SK-N-SH (cell line): ENCODE measurements around the gene FBXO36. TPM values are rescaled to one million over a fixed set of nuclear protein-coding genes. Genes with fewer than 3 reads are reported as not detected.

ENCODE experiments used
- CTCF ChIA-PET: fragments of 300-600, 350-600 bp; formaldehyde crosslinking; extraction: SDS; loops from one replicate; lab custom pipeline; 2021; lab: Yijun Ruan, JAX
- POLR2A ChIA-PET: fragments of 350-600 bp; sonication (Branson Sonifier 250); formaldehyde crosslinking; extraction: SDS; loops from one replicate; lab custom pipeline; 2020; ENCODE audit warnings: antibody characterized with exemption, inconsistent platforms; lab: Yijun Ruan, JAX
- DNase-seq: peaks from one replicate; pipeline ENCODE4 v3.0.0; 2012
- H2AFZ ChIP-seq: fragments of 200-600 bp; sonication (generic); 2 replicates; pipeline ENCODE4 v1.8.1; 2016; ENCODE audit warnings: antibody characterized with exemption, mild to moderate bottlenecking, low read depth
- H3F3A ChIP-seq: fragments of 200-600 bp; sonication (generic); replicated peaks from 2 replicates; pipeline ENCODE3; 2016; ENCODE audit warnings: antibody characterized with exemption, mild to moderate bottlenecking; ENCODE audit not compliant: insufficient read depth
- H3K27ac ChIP-seq, 2 experiments: fragments of 200-500 bp in 1 of 2; fragments of 200-600 bp in 1 of 2; sonication (Bioruptor generic) in 1 of 2; sonication (generic), shearing (Covaris generic) in 1 of 2; 2 replicates each; pipeline versions ENCODE4 v1.5.1 to v1.6.1; 2014 to 2016; ENCODE audit warnings: low read depth in 2 of 2, inconsistent platforms in 1 of 2, low read length in 1 of 2, mild to moderate bottlenecking in 1 of 2, mixed read lengths in 1 of 2
- H3K27me3 ChIP-seq: fragments of 200-600 bp; sonication (generic), shearing (Covaris generic); 2 replicates; pipeline ENCODE4 v1.6.1; 2016; ENCODE audit warnings: mixed run types; ENCODE audit not compliant: insufficient read depth
- H3K36me3 ChIP-seq, 2 experiments: fragments of 200-500 bp in 1 of 2; fragments of 200-600 bp in 1 of 2; sonication (Bioruptor generic) in 1 of 2; sonication (generic) in 1 of 2; replicated peaks in 1 of 2; 2 replicates each; pipeline versions ENCODE3 to v1.5.1; 2014 to 2016; ENCODE audit warnings: low read length in 1 of 2, mild to moderate bottlenecking in 1 of 2; ENCODE audit not compliant: insufficient read depth in 2 of 2, control insufficient read depth in 1 of 2
- H3K4me1 ChIP-seq, 2 experiments: fragments of 200-500 bp in 1 of 2; fragments of 200-600 bp in 1 of 2; sonication (Bioruptor generic) in 1 of 2; sonication (generic), shearing (Covaris generic) in 1 of 2; 2 replicates each; pipeline versions ENCODE4 v1.5.1 to v1.6.1; 2014 to 2016; ENCODE audit warnings: low read depth in 1 of 2, low read length in 1 of 2, mixed run types in 1 of 2; ENCODE audit not compliant: insufficient read depth in 2 of 2, control insufficient read depth in 1 of 2
- H3K4me2 ChIP-seq: fragments of 200-600 bp; sonication (generic), shearing (Covaris generic); 2 replicates; pipeline ENCODE4 v1.6.1; 2017; ENCODE audit warnings: mixed run types
- H3K4me3 ChIP-seq, 2 experiments: fragments of 200-500 bp in 1 of 2; fragments of 200-600 bp in 1 of 2; sonication (Bioruptor generic) in 1 of 2; sonication (generic), shearing (Covaris generic) in 1 of 2; 2 replicates each; pipeline versions ENCODE4 v1.5.1 to v1.8.1; 2014 to 2016; ENCODE audit warnings: low read depth in 2 of 2, inconsistent platforms in 1 of 2, low read length in 1 of 2, mild to moderate bottlenecking in 1 of 2, mixed read lengths in 1 of 2, moderate library complexity in 1 of 2
- H3K79me2 ChIP-seq: fragments of 200-600 bp; sonication (generic); 2 replicates; pipeline ENCODE4 v1.8.1; 2017; ENCODE audit warnings: mild to moderate bottlenecking; ENCODE audit not compliant: insufficient read depth
- H3K9ac ChIP-seq: fragments of 200-600 bp; sonication (generic); 2 replicates; pipeline ENCODE4 v1.6.1; 2017; ENCODE audit warnings: mixed run types
- H3K9me2 ChIP-seq: fragments of 200-600 bp; sonication (generic); 2 replicates; pipeline ENCODE4 v1.6.1; 2017; ENCODE audit warnings: mixed run types
- H3K9me3 ChIP-seq: fragments of 200-600 bp; sonication (generic); 2 replicates; pipeline ENCODE4 v1.6.1; 2017; ENCODE audit warnings: mixed run types, mild to moderate bottlenecking, moderate library complexity
- H4K20me1 ChIP-seq: fragments of 200-600 bp; sonication (generic); 2 replicates; pipeline ENCODE4 v1.6.1; 2017; ENCODE audit warnings: mild to moderate bottlenecking, mixed run types; ENCODE audit not compliant: insufficient read depth
- EZH2phosphoT487 ChIP-seq: fragments of 200-600 bp; sonication (generic); IDR thresholded peaks from 2 replicates; pipeline ENCODE4 v1.6.1; 2017; ENCODE audit warnings: low read depth, mixed run types, mild to moderate bottlenecking, antibody characterized with exemption, moderate library complexity, borderline replicate concordance
- FOXJ3 ChIP-seq: sonication (generic); formaldehyde crosslinking; IDR thresholded peaks from 2 replicates; pipeline ENCODE4 v1.5.1; 2020; ENCODE audit warnings: mild to moderate bottlenecking, missing genetic modification reagents
- IRF3 ChIP-seq: fragments of 150-350 bp; IDR thresholded peaks from 2 replicates; pipeline ENCODE4 v1.6.1; 2016; ENCODE audit warnings: mild to moderate bottlenecking, low read depth, low read length
- JUND ChIP-seq: IDR thresholded peaks from 2 replicates; pipeline ENCODE4 v1.4.0; 2012
- MEF2A ChIP-seq: IDR thresholded peaks from 2 replicates; pipeline ENCODE4 v1.4.0; 2012; ENCODE audit warnings: low read depth, borderline replicate concordance
- MXI1 ChIP-seq: IDR thresholded peaks from 2 replicates; pipeline ENCODE4 v1.6.1; 2012; ENCODE audit warnings: mild to moderate bottlenecking, low read depth, low read length, improper control_type of control experiment
- NFIC ChIP-seq: IDR thresholded peaks from 2 replicates; pipeline ENCODE4 v1.4.0; 2012; ENCODE audit warnings: borderline replicate concordance
- RCOR1 ChIP-seq: fragments of 150-350 bp; IDR thresholded peaks from 2 replicates; pipeline ENCODE4 v1.6.1; 2017; ENCODE audit warnings: antibody characterized with exemption, low read length
- TAF1 ChIP-seq: IDR thresholded peaks from 2 replicates; pipeline ENCODE4 v1.6.1; 2012; ENCODE audit warnings: low read depth, mild to moderate bottlenecking, low read length, moderate library complexity, borderline replicate concordance
- TCF12 ChIP-seq: IDR thresholded peaks from 2 replicates; pipeline ENCODE4 v1.4.0; 2012
- USF1 ChIP-seq: IDR thresholded peaks from 2 replicates; pipeline ENCODE4 v1.4.0; 2012; ENCODE audit warnings: low read depth, borderline replicate concordance
- YY1 ChIP-seq: IDR thresholded peaks from 2 replicates; pipeline ENCODE4 v1.4.0; 2012; ENCODE audit warnings: low read depth, mild to moderate bottlenecking
- WGBS: methylation state at CpG from one replicate; pipeline ENCODE4 v1.1.6; 2017; ENCODE audit warnings: low lambda C conversion rate; 5-methylcytosine and 5-hydroxymethylcytosine counted together
- polyA plus RNA-seq, 3 experiments: library from polyadenylated mRNA; depleted of rRNA; stranded (reverse); fragments of >200 nt; gene quantifications; 2 replicates each; pipeline ENCODE4 v1.2.3, GENCODE V29; 2012
- TF ChIP-seq, protein P1 (sequence below): IDR thresholded peaks from 2 replicates; pipeline ENCODE4 v1.4.0; 2012; ENCODE audit warnings: low read depth, borderline replicate concordance
- TF ChIP-seq, protein P2 (sequence below): IDR thresholded peaks from 2 replicates; pipeline ENCODE4; 2012

FBXO36 gene
- polyA plus RNA-seq, 1 of the 3 experiments (the other 2 are of a cell fraction) = 3.9 TPM

GRCh38 chr2:229943770-229944449 is 21.6 kb downstream of the FBXO36 start:
- Histone ChIP-seq H3K9me3 (no peaks in the 10 kb centered on the region), H2AFZ (no peak overlapping the region), H3K79me2 (no peaks in the 10 kb centered on the region), H3K9me2 (no peaks in the 10 kb centered on the region)
- POLR2A ChIA-PET = no interaction called here
- no peak for DNase-seq
- TF ChIP-seq JUND (no peak), TAF1 (no peak), RCOR1 (no peak), MEF2A (no peak), TCF12 (no peak), YY1 (no peak), EZH2phosphoT487 (no peak), IRF3 (no peak), NFIC (no peak), FOXJ3 (no peak), USF1 (no peak), MXI1 (no peak)
- TF ChIP-seq, protein P1, sequence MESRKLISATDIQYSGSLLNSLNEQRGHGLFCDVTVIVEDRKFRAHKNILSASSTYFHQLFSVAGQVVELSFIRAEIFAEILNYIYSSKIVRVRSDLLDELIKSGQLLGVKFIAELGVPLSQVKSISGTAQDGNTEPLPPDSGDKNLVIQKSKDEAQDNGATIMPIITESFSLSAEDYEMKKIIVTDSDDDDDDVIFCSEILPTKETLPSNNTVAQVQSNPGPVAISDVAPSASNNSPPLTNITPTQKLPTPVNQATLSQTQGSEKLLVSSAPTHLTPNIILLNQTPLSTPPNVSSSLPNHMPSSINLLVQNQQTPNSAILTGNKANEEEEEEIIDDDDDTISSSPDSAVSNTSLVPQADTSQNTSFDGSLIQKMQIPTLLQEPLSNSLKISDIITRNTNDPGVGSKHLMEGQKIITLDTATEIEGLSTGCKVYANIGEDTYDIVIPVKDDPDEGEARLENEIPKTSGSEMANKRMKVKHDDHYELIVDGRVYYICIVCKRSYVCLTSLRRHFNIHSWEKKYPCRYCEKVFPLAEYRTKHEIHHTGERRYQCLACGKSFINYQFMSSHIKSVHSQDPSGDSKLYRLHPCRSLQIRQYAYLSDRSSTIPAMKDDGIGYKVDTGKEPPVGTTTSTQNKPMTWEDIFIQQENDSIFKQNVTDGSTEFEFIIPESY = no peak
- TF ChIP-seq, protein P2, sequence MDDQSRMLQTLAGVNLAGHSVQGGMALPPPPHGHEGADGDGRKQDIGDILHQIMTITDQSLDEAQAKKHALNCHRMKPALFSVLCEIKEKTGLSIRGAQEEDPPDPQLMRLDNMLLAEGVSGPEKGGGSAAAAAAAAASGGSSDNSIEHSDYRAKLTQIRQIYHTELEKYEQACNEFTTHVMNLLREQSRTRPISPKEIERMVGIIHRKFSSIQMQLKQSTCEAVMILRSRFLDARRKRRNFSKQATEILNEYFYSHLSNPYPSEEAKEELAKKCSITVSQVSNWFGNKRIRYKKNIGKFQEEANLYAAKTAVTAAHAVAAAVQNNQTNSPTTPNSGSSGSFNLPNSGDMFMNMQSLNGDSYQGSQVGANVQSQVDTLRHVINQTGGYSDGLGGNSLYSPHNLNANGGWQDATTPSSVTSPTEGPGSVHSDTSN = no peak
- TF ChIP-seq, all 33 proteins: peak for 0
- no peaks in the 10 kb centered on the region for H3K36me3 ChIP-seq
- H3K4me2 ChIP-seq = no peak overlapping the region
- no peak overlapping the region for H3K4me3 ChIP-seq
- H3K27me3 ChIP-seq = no peaks in the 10 kb centered on the region
- no peaks in the 10 kb centered on the region for H4K20me1 ChIP-seq
- H3K4me1 ChIP-seq = no peaks in the 10 kb centered on the region
- H3F3A ChIP-seq = no peaks in the 10 kb centered on the region
- WGBS = 97% methylated on average over 5 of the region's 5 CpGs
- H3K9ac ChIP-seq = no peak overlapping the region
- no peak overlapping the region for H3K27ac ChIP-seq
- CTCF ChIA-PET = no interaction called here
